ENCODE measurements around the gene TMEM79. TPM values are rescaled to one million over a fixed set of nuclear protein-coding genes. Genes with fewer than 3 reads are reported as not detected.

Gene TMEM79
- total and polyA plus RNA-seq, 2 of the 4 experiments (the other 2 are of a cell fraction), result 0.54 to 3.3 TPM

GRCh38 chr1:156245451-156246232, 38.5 kb upstream of the TMEM79 start:
- in situ Hi-C loops (cut with MboI; ENCODE audit: low sequenced_read_pairs) (no loop called here), intact Hi-C loops (cut with micrococcal nuclease) (loop anchor here (1.0 kb wide), 1 partner anchor 34 kb away; no protein-coding TSS in a partner anchor)

More at GRCh38 chr1:156245451-156246232, 38.5 kb upstream of the TMEM79 start:
- peaks cover 21% of the 10 kb centered on the region for H3K36me3 ChIP-seq (ENCODE audit: control insufficient read depth, insufficient read depth, low read length)
- H3K56ac ChIP-seq (ENCODE audit: extremely low read depth, insufficient read depth, low read length), result no peak overlapping the region
- H3K9ac ChIP-seq (ENCODE audit: low read depth, low read length), result no peak overlapping the region
- no peak overlapping the region for H4K5ac ChIP-seq (ENCODE audit: low read depth, low read length)
- H2AK9ac ChIP-seq (replicated peaks; ENCODE audit: low read depth, low read length, poor library complexity), result peak overlapping the region; percentile 63
- H2BK5ac ChIP-seq (ENCODE audit: low read depth, low read length, poor library complexity, severe bottlenecking), result no peak overlapping the region
- H3K9me3 ChIP-seq (ENCODE audit: control insufficient read depth, insufficient read depth, low read length), result no peaks in the 10 kb centered on the region
- H3K4me1 ChIP-seq (ENCODE audit: control insufficient read depth, insufficient read depth, low read length), result peaks cover 2% of the 10 kb centered on the region; the same call in 1 of the 2 replicates
- ChIA-PET POLR2A (ENCODE audit: unreplicated experiment) (interaction anchor here (0.6 kb wide), 1 partner anchor 113 kb away, joined by 9 read pairs; no protein-coding TSS in a partner anchor), CTCF (no interaction called here)
- no peak overlapping the region; a peak in 1 of 4 replicates for H4K8ac ChIP-seq (ENCODE audit: low read depth in 2 of 2, low read length in 2 of 2)
- no peak overlapping the region for H2BK120ac ChIP-seq (ENCODE audit: low read depth, low read length)
- H2AK5ac ChIP-seq (ENCODE audit: low read depth, low read length), result 0 out of 2 replicates have a peak overlapping the region, but pooled peaks have one; percentile 24
- H3K23ac ChIP-seq (ENCODE audit: low read depth, low read length), result peak overlapping the region; percentile 66; the same call in 1 of the 2 replicates
- no peak overlapping the region for H3K27ac ChIP-seq (ENCODE audit: insufficient read depth, low read length)
- dilution Hi-C loops (cut with HindIII; ENCODE audit: low sequenced_read_pairs, unreplicated experiment), result no loop called here
- peak overlapping the region; percentile 87 for H2AFZ ChIP-seq (replicated peaks; ENCODE audit: low read length, poor library complexity)
- H2BK15ac ChIP-seq (ENCODE audit: low read depth, low read length), result no peak overlapping the region
- H2BK20ac ChIP-seq (ENCODE audit: low read depth, low read length), result no peak overlapping the region
- peak overlapping the region; percentile 29 for H3K4me3 ChIP-seq (ENCODE audit: insufficient read depth, low read depth, low read length)
- H3K14ac ChIP-seq (replicated peaks; ENCODE audit: low read depth, low read length), result no peak overlapping the region
- H4K91ac ChIP-seq (ENCODE audit: insufficient read depth, low read depth, low read length), result no peak overlapping the region
- ATAC-seq (ENCODE audit: low read depth) (peak; percentile 40), DNase-seq (no peak)
- H3K9me1 ChIP-seq (ENCODE audit: insufficient read depth, low read length), result peaks cover 5% of the 10 kb centered on the region; the same call in 1 of the 2 replicates
- TF ChIP-seq FOS (IDR thresholded peaks at IDR 0.05; ENCODE audit: low read depth, low read length) (no peak), BHLHE40 (IDR thresholded peaks at IDR 0.05; ENCODE audit: low read depth, low read length) (no peak), POLR2A (IDR thresholded peaks at IDR 0.05; ENCODE audit: low read depth, low read length) (no peak), CHD1 (IDR thresholded peaks at IDR 0.05; ENCODE audit: low read depth, low read length) (no peak)
- no TSS peak for BruUV-seq (replicated peaks)
- no peak overlapping the region for H3K4ac ChIP-seq (ENCODE audit: low read depth, low read length)
- WGBS, 2 experiments (ENCODE audit: extremely low coverage in 2 of 2, insufficient read length in 1 of 2), result 7% methylated on average over 38 of the region's 69 CpGs; no CpG with 5 or more reads in 1 of the 2 experiments
- no peaks in the 10 kb centered on the region; the same call in none of the 2 replicates for H4K20me1 ChIP-seq (ENCODE audit: insufficient read depth, low read length)
- H3K18ac ChIP-seq (ENCODE audit: low read depth, low read length), result no peak overlapping the region
- H3K79me1 ChIP-seq (ENCODE audit: low read depth in 1 of 2, low read length in 2 of 2), result no peaks in the 10 kb centered on the region
- H3K4me2 ChIP-seq (ENCODE audit: low read depth, low read length), result peak overlapping the region; percentile 85
- peaks cover 12% of the 10 kb centered on the region; the same call in 1 of the 2 replicates for H3K27me3 ChIP-seq (ENCODE audit: control insufficient read depth, insufficient read depth, low read length)

Measured in IMR-90 (cell line).